Right lobe of liver (tissue), 4 donors: ENCODE data around the gene CNIH2.

ENCODE experiments used
- POLR2A ChIP-seq: fragments of 450-650 bp; IDR thresholded peaks from one replicate; pipeline ENCODE4 v1.6.1; 2017; ENCODE audit warnings: antibody characterized with exemption, mild to moderate bottlenecking
- TF ChIP-seq, protein P1 (sequence below), 4 donors: fragments of 200-600 bp in 3 of 4; fragments of 450-650 bp in 1 of 4; IDR thresholded peaks; one replicate each; pipeline versions ENCODE4 v1.5.1 to v1.8.0; 2016 to 2022; ENCODE audit warnings: antibody characterized with exemption in 4 of 4, mild to moderate bottlenecking in 2 of 4
- donor health status: DM: no; HTN: no; CAD: no.
- donor health status: DM: no; HTN: no; CAD: no.
- donor health status: DM: no; HTN: yes; CAD: no.

DNA sequence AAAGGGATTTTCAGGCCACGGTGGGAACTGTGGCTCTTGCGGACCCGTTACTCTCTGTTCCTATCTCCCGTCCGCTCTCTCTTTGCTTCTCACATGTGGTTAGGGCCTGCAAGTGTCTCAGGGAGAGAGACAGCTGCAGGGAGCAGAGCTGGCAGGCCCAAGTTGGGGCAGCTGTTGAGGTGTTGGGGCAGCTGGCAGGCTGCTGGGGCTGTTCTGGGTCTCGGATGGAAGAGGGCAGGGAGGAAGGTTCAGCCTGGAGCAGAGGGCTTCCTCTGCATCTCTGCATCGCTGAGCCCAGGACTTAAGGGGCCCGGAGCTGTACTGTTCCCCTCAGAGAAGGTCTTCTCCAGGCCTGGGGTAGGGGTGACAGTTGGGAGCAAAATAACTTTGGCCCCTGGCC, 2.6 kb upstream of the CNIH2 start:
- TF ChIP-seq, protein P1, sequence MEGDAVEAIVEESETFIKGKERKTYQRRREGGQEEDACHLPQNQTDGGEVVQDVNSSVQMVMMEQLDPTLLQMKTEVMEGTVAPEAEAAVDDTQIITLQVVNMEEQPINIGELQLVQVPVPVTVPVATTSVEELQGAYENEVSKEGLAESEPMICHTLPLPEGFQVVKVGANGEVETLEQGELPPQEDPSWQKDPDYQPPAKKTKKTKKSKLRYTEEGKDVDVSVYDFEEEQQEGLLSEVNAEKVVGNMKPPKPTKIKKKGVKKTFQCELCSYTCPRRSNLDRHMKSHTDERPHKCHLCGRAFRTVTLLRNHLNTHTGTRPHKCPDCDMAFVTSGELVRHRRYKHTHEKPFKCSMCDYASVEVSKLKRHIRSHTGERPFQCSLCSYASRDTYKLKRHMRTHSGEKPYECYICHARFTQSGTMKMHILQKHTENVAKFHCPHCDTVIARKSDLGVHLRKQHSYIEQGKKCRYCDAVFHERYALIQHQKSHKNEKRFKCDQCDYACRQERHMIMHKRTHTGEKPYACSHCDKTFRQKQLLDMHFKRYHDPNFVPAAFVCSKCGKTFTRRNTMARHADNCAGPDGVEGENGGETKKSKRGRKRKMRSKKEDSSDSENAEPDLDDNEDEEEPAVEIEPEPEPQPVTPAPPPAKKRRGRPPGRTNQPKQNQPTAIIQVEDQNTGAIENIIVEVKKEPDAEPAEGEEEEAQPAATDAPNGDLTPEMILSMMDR (IDR thresholded peaks at IDR 0.05): no peak
- no peak for TF ChIP-seq POLR2A
